Loucy (cell line): ENCODE measurements around the gene DGUOK.

Experiments used
- CTCF ChIP-seq: fragments of 200-600 bp; sonication (generic); conservative IDR thresholded peaks from 2 replicates; pipeline ENCODE4 v1.5.1; 2014; ENCODE audit warnings: mild to moderate bottlenecking, antibody characterized with exemption, low read length
- EZH2phosphoT487 ChIP-seq: fragments of 200-600 bp; IDR thresholded peaks from 2 replicates; pipeline ENCODE4 v1.6.1; 2018; ENCODE audit warnings: antibody characterized with exemption, mild to moderate bottlenecking, moderate library complexity, borderline replicate concordance

GRCh38 chr2:73985308-73986084, 58.8 kb downstream of the DGUOK start:
- TF ChIP-seq CTCF, result no peak
- TF ChIP-seq EZH2phosphoT487, result no peak
